Omental fat pad (tissue), 4 donors: ENCODE data around the gene DRC7. TPM values are rescaled to one million over a fixed set of nuclear protein-coding genes. Genes with fewer than 3 reads are reported as not detected.

Experiments used
- ATAC-seq: fragments of 150-250 bp; one replicate; pipeline ENCODE4 v1.9.1; 2016; ENCODE audit warnings: mild to moderate bottlenecking, moderate library complexity; ENCODE audit not compliant: low FRiP score
- DNase-seq: peaks from one replicate; pipeline ENCODE4 v3.0.0-alpha.2; 2019; ENCODE audit warnings: low spot score
- CTCF ChIP-seq, 3 donors: fragments of 450-650 bp; IDR thresholded peaks; one replicate each; pipeline ENCODE4 v1.5.1; 2016 to 2017; ENCODE audit warnings: antibody characterized with exemption in 3 of 3, mild to moderate bottlenecking in 3 of 3, moderate library complexity in 2 of 3
- total RNA-seq, 4 donors: library from RNA; depleted of rRNA; stranded (reverse); fragments of >200 nt; gene quantifications; one replicate each; pipeline ENCODE4 v1.1.0, GENCODE V29; 2016

Gene DRC7
- total RNA-seq, 4 donors from 2014 or later = 0.65 TPM; not detected in 3

DNA sequence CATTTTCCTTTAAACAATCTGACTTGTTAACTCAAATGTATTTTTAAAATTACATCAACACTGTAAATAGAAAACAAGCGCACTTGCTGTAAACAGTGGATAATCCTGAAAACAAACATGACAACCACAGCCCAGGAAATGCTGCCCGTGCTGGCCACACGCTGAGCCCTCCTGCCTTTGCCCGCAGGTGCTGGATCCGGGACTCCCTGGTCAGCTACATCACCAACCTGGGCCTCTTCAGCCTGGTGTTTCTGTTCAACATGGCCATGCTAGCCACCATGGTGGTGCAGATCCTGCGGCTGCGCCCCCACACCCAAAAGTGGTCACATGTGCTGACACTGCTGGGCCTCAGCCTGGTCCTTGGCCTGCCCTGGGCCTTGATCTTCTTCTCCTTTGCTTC, 33.1 kb upstream of the DRC7 start:
- no peak for TF ChIP-seq CTCF (IDR thresholded peaks at IDR 0.05)
- no peak for DNase-seq
- no peak for ATAC-seq

DNA sequence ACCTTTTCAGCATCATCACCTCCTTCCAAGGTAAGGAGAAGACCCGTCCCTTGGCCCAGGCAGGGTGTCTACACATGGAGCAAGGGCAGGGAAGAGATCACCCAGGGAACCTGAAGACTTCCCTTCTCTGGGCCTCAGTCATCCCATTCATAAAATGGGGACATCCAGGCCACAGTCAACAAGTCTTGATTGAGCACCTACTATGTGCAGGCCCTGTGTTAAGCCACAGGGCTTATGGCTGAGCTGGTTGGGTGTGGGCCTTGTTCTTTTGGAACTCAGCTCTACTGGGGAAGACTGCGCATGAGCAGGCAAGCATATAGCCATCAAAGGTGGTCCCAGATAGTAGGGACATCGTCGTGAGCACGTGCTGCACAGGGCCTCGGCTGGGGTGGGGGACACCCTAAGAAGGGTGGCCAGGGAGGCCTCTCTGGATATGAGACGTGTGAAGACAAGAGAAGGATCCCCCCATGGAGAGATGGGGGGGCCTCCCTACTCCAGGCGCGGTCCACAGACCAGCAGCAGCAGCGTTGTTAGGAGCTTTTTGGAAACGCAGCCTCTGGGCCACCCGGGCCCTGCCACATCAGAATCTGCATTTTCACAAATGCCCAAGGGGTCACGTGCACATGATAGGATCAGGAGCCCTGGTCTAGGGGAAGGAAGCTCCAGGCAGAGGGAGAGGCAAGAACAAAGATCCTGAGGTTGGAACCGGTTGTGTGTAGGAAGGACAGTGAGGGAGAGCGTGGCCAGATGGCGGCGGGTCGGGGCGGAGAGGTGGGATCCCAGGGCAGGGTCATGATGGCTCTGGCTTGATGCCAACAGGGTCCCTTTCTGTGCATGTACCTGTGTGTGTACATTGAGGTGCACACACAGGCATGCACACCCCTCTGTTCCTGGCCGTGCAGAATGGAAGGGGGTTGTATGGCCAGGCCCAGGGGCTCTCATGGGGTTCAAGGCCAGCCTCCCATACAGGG, 32.4 kb upstream of the DRC7 start:
- TF ChIP-seq CTCF (IDR thresholded peaks at IDR 0.05) = no peak
- DNase-seq (no peak), ATAC-seq (no peak)

- no peak for TF ChIP-seq CTCF (IDR thresholded peaks at IDR 0.05)
- ATAC-seq (no peak), DNase-seq (no peak)
Observed at GRCh38 chr16:57663436-57663835, 31.2 kb upstream of the DRC7 start.

DNA sequence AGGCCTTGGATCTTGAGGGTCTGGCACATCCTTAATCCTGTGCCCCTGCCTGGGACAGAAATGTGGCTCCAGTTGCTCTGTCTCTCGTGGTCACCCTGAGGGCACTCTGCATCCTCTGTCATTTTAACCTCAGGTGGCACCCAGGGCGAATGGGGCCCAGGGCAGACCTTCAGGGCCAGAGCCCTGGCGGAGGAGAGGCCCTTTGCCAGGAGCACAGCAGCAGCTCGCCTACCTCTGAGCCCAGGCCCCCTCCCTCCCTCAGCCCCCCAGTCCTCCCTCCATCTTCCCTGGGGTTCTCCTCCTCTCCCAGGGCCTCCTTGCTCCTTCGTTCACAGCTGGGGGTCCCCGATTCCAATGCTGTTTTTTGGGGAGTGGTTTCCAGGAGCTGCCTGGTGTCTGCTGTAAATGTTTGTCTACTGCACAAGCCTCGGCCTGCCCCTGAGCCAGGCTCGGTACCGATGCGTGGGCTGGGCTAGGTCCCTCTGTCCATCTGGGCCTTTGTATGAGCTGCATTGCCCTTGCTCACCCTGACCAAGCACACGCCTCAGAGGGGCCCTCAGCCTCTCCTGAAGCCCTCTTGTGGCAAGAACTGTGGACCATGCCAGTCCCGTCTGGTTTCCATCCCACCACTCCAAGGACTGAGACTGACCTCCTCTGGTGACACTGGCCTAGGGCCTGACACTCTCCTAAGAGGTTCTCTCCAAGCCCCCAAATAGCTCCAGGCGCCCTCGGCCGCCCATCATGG, 30.5 kb upstream of the DRC7 start:
- TF ChIP-seq CTCF (IDR thresholded peaks at IDR 0.05) = no peak
- no peak for DNase-seq
- no peak for ATAC-seq

DNA sequence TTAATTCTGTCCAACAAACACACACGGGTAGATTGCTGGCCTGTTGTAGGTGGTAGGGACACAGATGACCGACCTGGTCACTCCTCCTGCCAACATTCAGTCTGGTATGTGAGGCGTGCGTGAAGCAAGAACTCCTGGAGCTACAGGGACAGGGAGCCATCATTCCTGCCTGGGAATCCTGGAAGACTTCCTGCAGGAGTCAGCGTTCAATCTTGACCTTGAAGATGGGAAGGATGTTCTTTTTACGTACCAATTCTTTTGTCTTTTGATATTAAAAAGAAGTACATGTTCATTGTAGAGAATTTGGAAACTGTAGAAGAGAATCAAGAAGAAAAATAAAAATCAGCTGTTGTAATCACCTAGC, 30.0 kb upstream of the DRC7 start:
- no peak for TF ChIP-seq CTCF (IDR thresholded peaks at IDR 0.05)
- no peak for ATAC-seq
- DNase-seq = no peak

- DNase-seq = no peak
- no peak for ATAC-seq
- TF ChIP-seq CTCF (IDR thresholded peaks at IDR 0.05) = no peak
Observed at GRCh38 chr16:57665541-57665940, 29.1 kb upstream of the DRC7 start.
